Activated CD8-positive, alpha-beta memory T cell treated with anti-CD3 and anti-CD28 coated beads for 1 hour (primary cell): ENCODE data around the gene TPRG1L.
"Not testable (repeated sequence)": the region's sequence is repeated elsewhere in the genome, so short reads cannot be mapped to it uniquely, and the experiment has no call there.

Experiments
- DNase-seq, 2 donors: peaks; one replicate each; pipeline ENCODE4 v3.0.0-alpha.2; 2020; ENCODE audit warnings: low read depth in 1 of 2; ENCODE audit errors: extremely low read depth in 1 of 2

The TPRG1L gene

GRCh38 chr1:3624200-3625136 lies at the start of gene TPRG1L:
Gene TPRG1L (plus strand): TSS chr1:3625015. CDS start chr1:3625073, 58 bp downstream.
- peak; percentile 92 to 98 for DNase-seq

- DNase-seq: not testable (repeated sequence)
Observed at GRCh38 chr1:3575515-3575914, 49.3 kb upstream of the TPRG1L start.

- DNase-seq: no peak
Observed at GRCh38 chr1:3575993-3576392, 48.8 kb upstream of the TPRG1L start.

GRCh38 chr1:3577300-3577699 lies 47.5 kb upstream of the TPRG1L start:
- DNase-seq: no peak

- DNase-seq: no peak
Observed at GRCh38 chr1:3577711-3578432, 46.9 kb upstream of the TPRG1L start.

GRCh38 chr1:3578433-3578805 lies 46.4 kb upstream of the TPRG1L start:
- no peak for DNase-seq

- DNase-seq: no peak
Observed at GRCh38 chr1:3578906-3579305, 45.9 kb upstream of the TPRG1L start.

- no peak for DNase-seq
Observed at GRCh38 chr1:3579626-3580025, 45.2 kb upstream of the TPRG1L start.

GRCh38 chr1:3580231-3580630 lies 44.6 kb upstream of the TPRG1L start:
- DNase-seq: no peak

- DNase-seq: no peak
Observed at GRCh38 chr1:3581296-3582036, 43.3 kb upstream of the TPRG1L start.

- DNase-seq: not testable (repeated sequence)
Observed at GRCh38 chr1:3583751-3584150, 41.1 kb upstream of the TPRG1L start.

- no peak for DNase-seq
Observed at GRCh38 chr1:3584915-3585314, 39.9 kb upstream of the TPRG1L start.

GRCh38 chr1:3585353-3585868 lies 39.4 kb upstream of the TPRG1L start:
- DNase-seq: not testable (repeated sequence)

GRCh38 chr1:3585940-3586568 lies 38.8 kb upstream of the TPRG1L start:
- DNase-seq: no peak

- DNase-seq: no peak
Observed at GRCh38 chr1:3586986-3587759, 37.6 kb upstream of the TPRG1L start.

GRCh38 chr1:3588395-3588794 lies 36.4 kb upstream of the TPRG1L start:
- DNase-seq: no peak

GRCh38 chr1:3590139-3590763 lies 34.6 kb upstream of the TPRG1L start:
- DNase-seq: no peak

- DNase-seq: no peak
Observed at GRCh38 chr1:3590951-3591865, 33.6 kb upstream of the TPRG1L start.
